Heart left ventricle (tissue), 16 donors: Measurements from ENCODE around the gene LRP1B. TPM values are rescaled to one million over a fixed set of nuclear protein-coding genes. Genes with fewer than 3 reads are reported as not detected.

ENCODE experiments used
- ATAC-seq, 4 donors: fragments of 200-7000 bp; cut with Tn5 transposase; one replicate each; pipeline ENCODE4 v1.9.1; 2020 to 2022; ENCODE audit warnings: moderate library complexity in 4 of 4, mild to moderate bottlenecking in 3 of 4, moderate number of reproducible peaks in 1 of 4
- DNase-seq, 5 donors: peaks; one replicate each; pipeline ENCODE4 v3.0.0-alpha.2; 2020
- H3K27ac ChIP-seq, 12 donors: fragments of 200-600 bp; sonication (generic) in 4 of 12; one replicate each; pipeline versions ENCODE4 v1.5.0 to v1.8.0; 2016 to 2022; ENCODE audit warnings: mild to moderate bottlenecking in 2 of 12
- H3K27me3 ChIP-seq, 9 donors: fragments of 200-600 bp; sonication (generic) in 2 of 9; one replicate each; pipeline versions ENCODE4 v1.5.1 to v1.8.0; 2016 to 2022; ENCODE audit warnings: mild to moderate bottlenecking in 3 of 9
- H3K36me3 ChIP-seq, 9 donors: fragments of 200-600 bp; sonication (generic) in 2 of 9; one replicate each; pipeline versions ENCODE4 v1.5.0 to v1.8.0; 2018 to 2022; ENCODE audit warnings: mild to moderate bottlenecking in 2 of 9
- H3K4me1 ChIP-seq, 12 donors: fragments of 200-600 bp; sonication (generic) in 4 of 12; one replicate each; pipeline versions ENCODE4 v1.5.0 to v1.8.0; 2016 to 2022; ENCODE audit warnings: mild to moderate bottlenecking in 3 of 12
- H3K4me3 ChIP-seq, 12 donors: fragments of 200-600 bp; sonication (generic) in 4 of 12; one replicate each; pipeline versions ENCODE4 v1.5.0 to v1.8.0; 2017 to 2022; ENCODE audit warnings: mild to moderate bottlenecking in 9 of 12, moderate library complexity in 4 of 12
- H3K9me3 ChIP-seq, 12 donors: fragments of 200-600 bp; sonication (generic) in 4 of 12; one replicate each; pipeline versions ENCODE4 v1.5.0 to v1.8.0; 2016 to 2022; ENCODE audit warnings: mild to moderate bottlenecking in 1 of 12
- POLR2A ChIP-seq, 2 donors: fragments of 450-650 bp; IDR thresholded peaks; one replicate each; pipeline ENCODE4 v1.6.1; 2017; ENCODE audit warnings: antibody characterized with exemption in 2 of 2, mild to moderate bottlenecking in 2 of 2, moderate library complexity in 2 of 2
- WGBS, 4 donors: extraction: QIAGEN DNeasy Blood & Tissue Kit in 2 of 4; methylation state at CpG; one replicate each; pipeline versions ENCODE4 v1.1.5 to v1.1.7; 2013 to 2018; 5-methylcytosine and 5-hydroxymethylcytosine counted together
- intact Hi-C, 10 donors: fragments of 100-400 bp; cut with DNase I; formaldehyde crosslinking; loops; one replicate each; pipeline versions ENCODE4 v1.11.1 to v1.14.2; 2022
- polyA plus RNA-seq, 2 donors: library from polyadenylated mRNA; stranded (reverse); fragments of 200-250 nt; gene quantifications; one replicate each; pipeline ENCODE4 v1.2.3, GENCODE V29; 2013
- total RNA-seq, 9 donors: library from RNA; depleted of rRNA in 2 of 9; stranded (reverse); fragments of >200 nt in 2 of 9; fragmentation: NEBNext Ultra II Directional in 3 of 9; extraction: Animal tissue kit (Norgen Biotek cat#: 25700) in 3 of 9; gene quantifications; one replicate each; pipeline versions ENCODE4 v1.1.0 to v1.2.4, GENCODE V29; 2016 to 2023
- TF ChIP-seq, protein P1 (sequence below), 12 donors: fragments of 200-600 bp; sonication (generic) in 4 of 12; IDR thresholded peaks; one replicate each; pipeline versions ENCODE4 v1.5.0 to v1.8.0; 2018 to 2022; ENCODE audit warnings: antibody characterized with exemption in 12 of 12, mild to moderate bottlenecking in 5 of 12
- donor health status: ischemic (EF 13 %, LVEDD 7.1; RV severe dilation, severe dysfunction).
- donor health status: healthy with polysubstance abuse.
- donor health status: DM: no; HTN: yes; CAD: no.
- donor health status: DM: no; HTN: no; CAD: no.
- donor health status: ischemic (EF 25% LVEDD 6.9; RV normal size, moderate dysfunction).
- donor health status: ischemic (EF 25% LVEDD 5.7; RV mildly dilated, moderate dysfunction).
- donor health status: healthy.
- donor health status: DM: yes; HTN: yes; CAD: no.
- donor health status: ischemic (EF 35%, LVEDD 5.7; RV mildly dilated, moderate dysfunction).
- donor health status: nonischemic (EF 11% LVEDD 7.7; RV severe dilation, severe dysfunction).
- donor health status: DM: yes; HTN: yes; CAD: no.
- donor health status: PGD.
- donor health status: ischemic (EF 29% LVEDD 5.4; RV normal size, mild dysfunction).
- donor health status: nonischemic (EF 23%, LVEDD 6.1; RV moderate dilation, normal function).

Gene LRP1B
- total and polyA plus RNA-seq, 11 donors = 0.01 to 0.19 (median 0.11) TPM; not detected in 2

DNA sequence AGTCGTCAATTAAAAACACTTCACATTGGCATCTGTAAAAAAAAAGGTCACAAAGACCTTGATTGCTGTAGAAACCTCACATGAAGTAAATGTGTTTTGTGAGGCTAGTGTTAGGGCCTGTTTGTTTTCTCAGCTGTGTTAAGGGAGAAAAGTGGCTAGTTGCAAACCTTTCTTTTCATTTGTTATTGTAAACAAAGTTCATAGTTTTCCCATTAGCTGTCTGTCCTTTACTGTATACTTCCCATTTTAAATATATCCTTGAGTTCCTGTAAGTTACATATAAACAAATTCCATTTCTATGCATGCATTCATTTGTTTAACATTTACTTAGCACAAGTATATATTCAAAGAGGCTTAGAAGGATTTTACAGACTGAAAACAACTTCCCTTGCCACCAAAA, 1250.2 kb downstream of the LRP1B start:
- intact Hi-C loops = no loop called here
- ATAC-seq (no peak), DNase-seq (no peak)
- no peaks in the 10 kb centered on the region for H3K36me3 ChIP-seq
- no peak overlapping the region for H3K4me3 ChIP-seq
- no peaks in the 10 kb centered on the region for H3K4me1 ChIP-seq
- peaks cover 0 to 16% (median 0%) of the 10 kb centered on the region in 12 donors for H3K9me3 ChIP-seq
- H3K27me3 ChIP-seq = no peaks in the 10 kb centered on the region
- no peak overlapping the region for H3K27ac ChIP-seq
- 73 to 83% (median 76%) methylated on average over 1 of the region's 1 CpG for WGBS, 4 donors
- no peak for TF ChIP-seq POLR2A (IDR thresholded peaks at IDR 0.05)
- TF ChIP-seq, protein P1, sequence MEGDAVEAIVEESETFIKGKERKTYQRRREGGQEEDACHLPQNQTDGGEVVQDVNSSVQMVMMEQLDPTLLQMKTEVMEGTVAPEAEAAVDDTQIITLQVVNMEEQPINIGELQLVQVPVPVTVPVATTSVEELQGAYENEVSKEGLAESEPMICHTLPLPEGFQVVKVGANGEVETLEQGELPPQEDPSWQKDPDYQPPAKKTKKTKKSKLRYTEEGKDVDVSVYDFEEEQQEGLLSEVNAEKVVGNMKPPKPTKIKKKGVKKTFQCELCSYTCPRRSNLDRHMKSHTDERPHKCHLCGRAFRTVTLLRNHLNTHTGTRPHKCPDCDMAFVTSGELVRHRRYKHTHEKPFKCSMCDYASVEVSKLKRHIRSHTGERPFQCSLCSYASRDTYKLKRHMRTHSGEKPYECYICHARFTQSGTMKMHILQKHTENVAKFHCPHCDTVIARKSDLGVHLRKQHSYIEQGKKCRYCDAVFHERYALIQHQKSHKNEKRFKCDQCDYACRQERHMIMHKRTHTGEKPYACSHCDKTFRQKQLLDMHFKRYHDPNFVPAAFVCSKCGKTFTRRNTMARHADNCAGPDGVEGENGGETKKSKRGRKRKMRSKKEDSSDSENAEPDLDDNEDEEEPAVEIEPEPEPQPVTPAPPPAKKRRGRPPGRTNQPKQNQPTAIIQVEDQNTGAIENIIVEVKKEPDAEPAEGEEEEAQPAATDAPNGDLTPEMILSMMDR (IDR thresholded peaks at IDR 0.05) = no peak

DNA sequence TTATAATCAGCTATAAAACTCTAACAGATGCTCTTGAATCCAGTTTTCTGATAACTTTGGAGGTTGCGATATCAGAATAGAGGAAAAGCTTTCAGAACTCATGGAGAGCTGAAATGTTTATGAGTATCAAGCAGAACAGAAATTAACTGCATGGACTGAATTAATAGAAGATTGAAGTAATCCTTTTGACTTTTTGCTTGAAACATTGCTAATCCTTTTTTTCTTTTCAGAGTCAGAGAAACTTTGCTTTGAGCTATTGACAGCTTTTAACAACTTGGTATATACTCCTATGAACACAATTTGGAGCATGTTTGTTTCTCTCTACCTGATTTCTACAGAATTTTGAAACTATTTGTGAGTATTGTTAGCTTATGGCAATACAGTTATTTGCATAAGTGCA, 1254.8 kb downstream of the LRP1B start:
- WGBS, 4 donors = 88 to 100% (median 95%) methylated on average over 1 of the region's 1 CpG
- ATAC-seq = no peak
- no peaks in the 10 kb centered on the region for H3K27me3 ChIP-seq
- H3K9me3 ChIP-seq = peaks cover 0 to 23% (median 0%) of the 10 kb centered on the region in 12 donors
- H3K27ac ChIP-seq = no peak overlapping the region
- intact Hi-C loops = no loop called here
- TF ChIP-seq POLR2A (IDR thresholded peaks at IDR 0.05) = no peak
- TF ChIP-seq, protein P1 (IDR thresholded peaks at IDR 0.05) = no peak
- H3K4me1 ChIP-seq = no peaks in the 10 kb centered on the region
- H3K4me3 ChIP-seq = no peak overlapping the region
- no peak for DNase-seq
- no peaks in the 10 kb centered on the region for H3K36me3 ChIP-seq

DNA sequence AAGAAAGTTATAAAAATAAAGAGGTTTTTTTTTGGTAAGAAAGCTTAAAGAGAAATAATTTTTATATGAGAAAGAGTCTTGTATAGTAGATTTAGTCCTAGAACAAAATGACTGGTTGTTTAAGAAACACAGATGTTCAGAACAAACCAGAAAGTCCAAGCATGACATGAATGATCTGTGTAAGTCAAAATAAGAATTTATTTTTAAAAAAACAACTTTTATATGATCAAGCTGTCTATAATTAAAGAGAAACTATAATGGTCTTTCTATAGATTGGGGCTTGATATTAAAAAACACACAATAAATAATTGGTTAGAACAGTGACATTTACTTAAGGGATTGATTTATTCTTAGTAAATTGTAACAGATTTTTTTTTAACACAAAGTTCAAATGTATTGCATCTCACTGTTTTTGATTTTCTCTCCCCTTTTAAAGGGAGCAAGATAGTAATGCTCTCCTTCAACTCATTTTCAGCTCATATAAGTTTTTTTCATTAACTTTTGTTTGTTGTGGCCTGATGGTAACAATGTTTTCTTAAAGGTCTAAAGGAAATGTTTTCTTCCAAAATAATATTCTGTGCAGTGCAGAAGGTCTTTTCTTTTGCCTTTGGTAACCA, 1256.8 kb downstream of the LRP1B start:
- Histone ChIP-seq H3K27ac (no peak overlapping the region), H3K27me3 (no peaks in the 10 kb centered on the region), H3K4me3 (no peak overlapping the region), H3K36me3 (no peaks in the 10 kb centered on the region), H3K4me1 (no peaks in the 10 kb centered on the region), H3K9me3 (peaks cover 0 to 23% (median 0%) of the 10 kb centered on the region in 12 donors)
- no peak for ATAC-seq
- TF ChIP-seq, protein P1 (IDR thresholded peaks at IDR 0.05) = no peak
- TF ChIP-seq POLR2A (IDR thresholded peaks at IDR 0.05) = no peak
- DNase-seq = no peak
- intact Hi-C loops = no loop called here

DNA sequence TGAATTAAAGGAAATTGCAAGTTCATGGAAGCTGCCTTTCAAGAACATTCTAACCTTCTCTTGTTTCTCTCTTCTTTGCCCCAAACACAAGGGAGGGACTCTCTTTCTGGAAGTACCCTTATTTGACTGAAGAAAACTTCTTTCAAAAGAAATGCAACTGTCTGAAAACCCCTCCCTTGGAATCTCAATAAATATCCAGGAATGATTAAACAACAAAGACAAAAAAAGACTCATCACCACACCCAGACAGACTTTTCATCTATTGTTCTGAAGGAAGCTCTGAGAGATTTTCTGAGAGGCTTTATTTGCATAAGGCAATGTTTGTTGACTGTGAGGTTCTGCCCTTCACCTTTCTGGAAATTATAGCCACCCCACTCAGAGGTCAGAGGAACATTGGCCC, 1260.9 kb downstream of the LRP1B start:
- ATAC-seq (no peak), DNase-seq (no peak)
- no peak for TF ChIP-seq POLR2A (IDR thresholded peaks at IDR 0.05)
- TF ChIP-seq, protein P1 (IDR thresholded peaks at IDR 0.05) = no peak
- H3K36me3 ChIP-seq = no peaks in the 10 kb centered on the region
- no peak overlapping the region for H3K27ac ChIP-seq
- intact Hi-C loops = loop anchor here in 1 of 10 donors (10.0 kb wide), 1 partner anchor 1075 kb away; no protein-coding TSS in a partner anchor
- no peaks in the 10 kb centered on the region for H3K27me3 ChIP-seq
- H3K9me3 ChIP-seq = peaks cover 0 to 11% (median 0%) of the 10 kb centered on the region in 12 donors
- no peak overlapping the region for H3K4me3 ChIP-seq
- no peaks in the 10 kb centered on the region for H3K4me1 ChIP-seq
